H9 (cell line): Measurements from ENCODE around the gene BLTP3B. TPM values are rescaled to one million over a fixed set of nuclear protein-coding genes. Genes with fewer than 3 reads are reported as not detected.

ENCODE experiments used
- DNase-seq: peaks from one replicate; pipeline ENCODE4 v3.0.0-alpha.2; 2017
- H2AFZ ChIP-seq: one replicate; pipeline ENCODE4 v1.6.1; 2013; ENCODE audit warnings: mild to moderate bottlenecking, low read length, control low read depth, moderate library complexity
- H2AK5ac ChIP-seq: 2 replicates; pipeline ENCODE4 v1.6.1; 2013; ENCODE audit warnings: low read length, control low read depth, mixed read lengths; ENCODE audit not compliant: insufficient read length
- H2BK120ac ChIP-seq: one replicate; pipeline ENCODE4 v1.6.1; 2013; ENCODE audit warnings: low read depth, mild to moderate bottlenecking, low read length, control low read depth, inconsistent platforms; ENCODE audit not compliant: poor library complexity, severe bottlenecking
- H2BK12ac ChIP-seq: 2 replicates; pipeline ENCODE4 v1.6.1; 2013; ENCODE audit warnings: low read length, control low read depth, mixed read lengths, low read depth; ENCODE audit not compliant: insufficient read length
- H2BK15ac ChIP-seq: 2 replicates; pipeline ENCODE4 v1.6.1; 2013; ENCODE audit warnings: low read depth, low read length, control low read depth
- H2BK20ac ChIP-seq: one replicate; pipeline ENCODE4 v1.6.1; 2013; ENCODE audit warnings: low read depth, mild to moderate bottlenecking, low read length, control low read depth, inconsistent platforms; ENCODE audit not compliant: poor library complexity, severe bottlenecking
- H2BK5ac ChIP-seq: 2 replicates; pipeline ENCODE4 v1.6.1; 2013; ENCODE audit warnings: low read length, control low read depth, mixed read lengths; ENCODE audit not compliant: insufficient read length
- H3K14ac ChIP-seq: 2 replicates; pipeline ENCODE4 v1.6.1; 2013; ENCODE audit warnings: low read length, control low read depth; ENCODE audit not compliant: insufficient read depth
- H3K18ac ChIP-seq: 2 replicates; pipeline ENCODE4 v1.6.1; 2013; ENCODE audit warnings: low read depth, mild to moderate bottlenecking, mixed read lengths, low read length, control low read depth; ENCODE audit not compliant: insufficient read length
- H3K23ac ChIP-seq: 2 replicates; pipeline ENCODE4 v1.6.1; 2013; ENCODE audit warnings: low read length, control low read depth, mixed read lengths, low read depth; ENCODE audit not compliant: insufficient read length
- H3K23me2 ChIP-seq: 2 replicates; pipeline ENCODE4 v1.6.1; 2013; ENCODE audit warnings: low read depth, mild to moderate bottlenecking, mixed read lengths, low read length, control low read depth; ENCODE audit not compliant: insufficient read length, poor library complexity, severe bottlenecking
- H3K27ac ChIP-seq: 2 replicates; pipeline ENCODE4 v1.5.1; 2013; ENCODE audit warnings: low read length, control low read depth, mixed read lengths, low read depth; ENCODE audit not compliant: insufficient read length
- H3K27me3 ChIP-seq: 2 replicates; pipeline ENCODE4 v1.6.1; 2013; ENCODE audit warnings: low read length, control low read depth, inconsistent platforms; ENCODE audit not compliant: insufficient read depth
- H3K4ac ChIP-seq: 2 replicates; pipeline ENCODE4 v1.6.1; 2013; ENCODE audit warnings: low read depth, mild to moderate bottlenecking, control low read depth, inconsistent platforms, low read length, moderate library complexity
- H3K4me1 ChIP-seq: 2 replicates; pipeline ENCODE4 v1.6.1; 2013; ENCODE audit warnings: low read length, control low read depth, inconsistent platforms; ENCODE audit not compliant: insufficient read depth
- H3K4me2 ChIP-seq: 2 replicates; pipeline ENCODE4 v1.6.1; 2013; ENCODE audit warnings: low read length, control low read depth, mixed read lengths; ENCODE audit not compliant: insufficient read length, insufficient read depth
- H3K56ac ChIP-seq: 2 replicates; pipeline ENCODE4 v1.6.1; 2013; ENCODE audit warnings: low read depth, mild to moderate bottlenecking, mixed read lengths, low read length, control low read depth; ENCODE audit not compliant: insufficient read length
- H3K79me1 ChIP-seq: 2 replicates; pipeline ENCODE4 v1.6.1; 2013; ENCODE audit warnings: low read depth, mild to moderate bottlenecking, moderate library complexity, low read length, control low read depth, inconsistent platforms; ENCODE audit not compliant: insufficient read depth, poor library complexity, severe bottlenecking
- H3K79me2 ChIP-seq: 2 replicates; pipeline ENCODE4 v1.6.1; 2013; ENCODE audit warnings: low read length, control low read depth, inconsistent platforms; ENCODE audit not compliant: insufficient read depth
- H3K9ac ChIP-seq: 2 replicates; pipeline ENCODE4 v1.6.1; 2013; ENCODE audit warnings: low read length, control low read depth, mixed read lengths; ENCODE audit not compliant: insufficient read length; ENCODE audit errors: extremely low read depth
- H3K9me3 ChIP-seq: one replicate; pipeline ENCODE4 v1.6.1; 2013; ENCODE audit warnings: low read depth, low read length, inconsistent platforms; ENCODE audit not compliant: control insufficient read depth
- H3T11ph ChIP-seq: one replicate; pipeline ENCODE4 v1.6.1; 2013; ENCODE audit warnings: mild to moderate bottlenecking, low read length, control low read depth, inconsistent platforms
- H4K20me1 ChIP-seq: one replicate; pipeline ENCODE4 v1.6.1; 2013; ENCODE audit not compliant: control insufficient read depth, insufficient read length, insufficient read depth
- H4K5ac ChIP-seq: 2 replicates; pipeline ENCODE4 v1.6.1; 2013; ENCODE audit warnings: low read depth, mild to moderate bottlenecking, mixed read lengths, low read length, control low read depth; ENCODE audit not compliant: insufficient read length
- H4K8ac ChIP-seq: replicated peaks from 2 replicates; pipeline ENCODE4 v1.6.1; 2013; ENCODE audit warnings: low read length, control low read depth, mixed read lengths, low read depth; ENCODE audit not compliant: insufficient read length
- H4K91ac ChIP-seq: 2 replicates; pipeline ENCODE4 v1.6.1; 2013; ENCODE audit warnings: low read depth, mild to moderate bottlenecking, moderate library complexity, mixed read lengths, low read length, control low read depth; ENCODE audit not compliant: insufficient read length
- H3K27ac Mint-ChIP-seq, 3 experiments: 2 replicates in 2 of 3; 3 replicates in 1 of 3; pipeline ENCODE4 v1.8.0; 2020 to 2021; ENCODE audit warnings: mixed read lengths in 3 of 3, mild to moderate bottlenecking in 1 of 3, moderate library complexity in 1 of 3
- H3K27me3 Mint-ChIP-seq: 2 replicates; pipeline ENCODE4 v1.8.0; 2021; ENCODE audit warnings: low read depth, mild to moderate bottlenecking, moderate library complexity, mixed read lengths
- H3K36me3 Mint-ChIP-seq, 3 experiments: 2 replicates in 2 of 3; 3 replicates in 1 of 3; pipeline ENCODE4 v1.8.0; 2020 to 2021; ENCODE audit warnings: low read depth in 3 of 3, mixed read lengths in 3 of 3; ENCODE audit not compliant: insufficient read depth in 1 of 3
- H3K4me1 Mint-ChIP-seq, 2 experiments: 2 replicates each; pipeline ENCODE4 v1.8.0; 2020; ENCODE audit warnings: mixed read lengths in 2 of 2
- H3K4me3 Mint-ChIP-seq, 2 experiments: 2 replicates in 1 of 2; 3 replicates in 1 of 2; pipeline ENCODE4 v1.8.0; 2020 to 2021; ENCODE audit warnings: mild to moderate bottlenecking in 2 of 2, mixed read lengths in 2 of 2, moderate library complexity in 1 of 2
- H3K9me3 Mint-ChIP-seq, 2 experiments: 2 replicates in 1 of 2; 3 replicates in 1 of 2; pipeline ENCODE4 v1.8.0; 2020; ENCODE audit warnings: mild to moderate bottlenecking in 2 of 2, mixed read lengths in 2 of 2, moderate library complexity in 1 of 2
- CTCF ChIP-seq: fragments of 200-600 bp; sonication (generic); conservative IDR thresholded peaks from 3 replicates; pipeline ENCODE4 v1.8.0; 2021; ENCODE audit warnings: antibody characterized with exemption, mild to moderate bottlenecking
- WGBS: extraction: QIAGEN DNeasy Blood & Tissue Kit; methylation state at CpG from one replicate; pipeline ENCODE4 v1.1.7; 2013; ENCODE audit warnings: missing lambda C conversion rate, low lambda C conversion rate, mixed read lengths; ENCODE audit not compliant: insufficient read length; ENCODE audit errors: extremely low coverage; 5-methylcytosine and 5-hydroxymethylcytosine counted together
- total RNA-seq: library from RNA; stranded (reverse); gene quantifications from 2 replicates; pipeline ENCODE4 v1.2.1, GENCODE V29; 2021

BLTP3B gene
- total RNA-seq, 1 experiment from 2014 or later = 20.7 TPM

DNA sequence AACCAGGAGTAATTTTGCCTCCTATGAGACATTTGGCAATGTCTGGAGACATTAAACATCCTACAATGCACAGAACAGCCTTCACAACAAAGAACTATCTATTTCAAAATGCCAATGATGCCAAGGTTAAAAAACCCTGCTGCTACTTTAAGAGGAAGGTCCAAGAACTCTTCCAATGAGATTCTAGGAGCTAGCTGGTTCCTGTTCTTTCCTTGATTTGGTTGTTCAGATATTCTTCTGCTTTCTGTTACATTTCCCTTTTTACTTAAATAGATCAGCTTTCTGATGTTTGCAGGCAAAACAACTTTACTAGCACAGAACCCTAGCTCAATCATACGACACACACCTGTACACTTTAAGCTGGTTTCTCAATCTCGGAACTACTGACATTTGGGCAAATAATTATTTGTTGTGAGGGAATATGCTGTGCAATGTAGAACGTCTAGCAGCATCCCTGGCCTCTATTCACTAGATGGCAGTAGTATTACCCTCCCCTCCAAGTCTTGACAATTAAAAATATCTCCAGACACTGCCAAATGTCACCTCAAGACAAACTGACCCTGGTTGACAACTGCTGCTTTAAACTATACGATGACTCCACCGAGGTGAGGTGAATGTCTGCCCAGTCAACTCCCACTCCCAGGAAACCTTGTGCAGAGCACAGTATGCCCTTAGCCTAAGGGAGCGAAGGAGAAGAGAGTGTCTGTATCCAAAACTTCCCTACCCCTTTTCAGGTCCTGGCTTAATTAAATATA lies 4.4 kb downstream of the BLTP3B start:
- no peak overlapping the region for H2BK120ac ChIP-seq
- no peak overlapping the region for H2AFZ ChIP-seq
- Mint-ChIP-seq H3K4me3 (no peak overlapping the region), H3K27ac (no peak overlapping the region), H3K9me3 (peaks cover 0 to 1% of the 10 kb centered on the region in 2 experiments), H3K27me3 (no peaks in the 10 kb centered on the region), H3K4me1 (peaks cover 28 to 33% of the 10 kb centered on the region in 2 experiments), H3K36me3 (peaks cover 1 to 8% (median 3%) of the 10 kb centered on the region in 3 experiments; a peak in 6 of 7 replicates)
- no peak overlapping the region for H3K27ac ChIP-seq
- no peak overlapping the region for H3K18ac ChIP-seq
- H2BK15ac ChIP-seq = no peak overlapping the region
- no peak overlapping the region for H2AK5ac ChIP-seq
- no peaks in the 10 kb centered on the region for H3K27me3 ChIP-seq
- H3K9me3 ChIP-seq = no peaks in the 10 kb centered on the region
- no peak overlapping the region for H4K5ac ChIP-seq
- H3K79me1 ChIP-seq = no peaks in the 10 kb centered on the region
- H3K23me2 ChIP-seq = peaks cover 6% of the 10 kb centered on the region
- no peak overlapping the region for H2BK20ac ChIP-seq
- no peaks in the 10 kb centered on the region for H4K20me1 ChIP-seq
- H3K4ac ChIP-seq = no peak overlapping the region
- no peak overlapping the region for H3T11ph ChIP-seq
- H4K8ac ChIP-seq = no peak overlapping the region
- H3K56ac ChIP-seq = no peak overlapping the region
- no peak overlapping the region for H3K23ac ChIP-seq
- no peak overlapping the region for H2BK5ac ChIP-seq
- H4K91ac ChIP-seq = no peak overlapping the region
- H3K4me1 ChIP-seq = no peaks in the 10 kb centered on the region
- H2BK12ac ChIP-seq = no peak overlapping the region
- no peak overlapping the region for H3K4me2 ChIP-seq
- H3K79me2 ChIP-seq = peaks cover 8% of the 10 kb centered on the region; the same call in 1 of the 2 replicates
- no CpG with 5 or more reads among the region's 6 CpGs for WGBS
- H3K14ac ChIP-seq = no peak overlapping the region
- no peak for DNase-seq
- H3K9ac ChIP-seq = no peak overlapping the region
- TF ChIP-seq CTCF = peak; percentile 39; the same call in 2 of the 3 replicates
